DND-41 (cell line): Measurements from ENCODE around the gene XXYLT1.

Source experiments
- ATAC-seq: fragments of 200-7000 bp; cut with Tn5 transposase; 3 replicates; pipeline ENCODE4 v1.9.1; 2021; ENCODE audit warnings: low read depth; ENCODE audit not compliant: insufficient read depth
- DNase-seq: peaks from one replicate; pipeline ENCODE4 v3.0.0-alpha.2; 2020
- H2AFZ ChIP-seq: 2 replicates; pipeline ENCODE4 v1.6.0; 2012; ENCODE audit warnings: low read depth, low read length
- H3K27ac ChIP-seq: 2 replicates; pipeline ENCODE4 v1.5.1; 2012; ENCODE audit warnings: low read length, inconsistent platforms
- H3K27me3 ChIP-seq: fragments of 200-600 bp; sonication (generic); 2 replicates; pipeline ENCODE4 v1.6.0; 2012; ENCODE audit warnings: low read length, mild to moderate bottlenecking, inconsistent platforms; ENCODE audit not compliant: insufficient read depth, poor library complexity
- H3K36me3 ChIP-seq: 2 replicates; pipeline ENCODE4 v1.5.1; 2012; ENCODE audit warnings: low read length, inconsistent platforms; ENCODE audit not compliant: insufficient read depth
- H3K4me1 ChIP-seq: 2 replicates; pipeline ENCODE4 v1.5.1; 2012; ENCODE audit warnings: mild to moderate bottlenecking, low read length; ENCODE audit not compliant: insufficient read depth
- H3K4me2 ChIP-seq: 2 replicates; pipeline ENCODE4 v1.6.0; 2012; ENCODE audit warnings: mild to moderate bottlenecking, moderate library complexity, low read length, inconsistent platforms; ENCODE audit not compliant: insufficient read depth
- H3K4me3 ChIP-seq, 2 experiments: fragments of 200-600 bp in 1 of 2; shearing (Covaris generic) in 1 of 2; 2 replicates each; pipeline ENCODE4 v1.5.1; 2012 to 2016; ENCODE audit warnings: inconsistent platforms in 2 of 2, low read length in 2 of 2, mild to moderate bottlenecking in 2 of 2, low read depth in 1 of 2, moderate library complexity in 1 of 2
- H3K79me2 ChIP-seq: 2 replicates; pipeline ENCODE4 v1.6.0; 2012; ENCODE audit warnings: low read length, inconsistent platforms; ENCODE audit not compliant: insufficient read depth
- H3K9ac ChIP-seq: 2 replicates; pipeline ENCODE4 v1.6.0; 2012; ENCODE audit warnings: low read depth, mild to moderate bottlenecking, inconsistent platforms, low read length, moderate library complexity
- H3K9me3 ChIP-seq: 2 replicates; pipeline ENCODE4 v1.5.1; 2012; ENCODE audit warnings: low read length, moderate library complexity, mild to moderate bottlenecking, inconsistent platforms; ENCODE audit not compliant: insufficient read depth, severe bottlenecking
- H4K20me1 ChIP-seq: 2 replicates; pipeline ENCODE4 v1.6.0; 2012; ENCODE audit warnings: low read length; ENCODE audit not compliant: insufficient read depth
- EZH2 ChIP-seq: IDR thresholded peaks from 3 replicates; pipeline ENCODE4 v1.6.1; 2012; ENCODE audit warnings: borderline replicate concordance, low read depth, mild to moderate bottlenecking, moderate library complexity, low read length, inconsistent platforms; ENCODE audit not compliant: severe bottlenecking
- TF ChIP-seq, protein P1 (sequence below): IDR thresholded peaks from 2 replicates; pipeline ENCODE4 v1.5.1; 2012; ENCODE audit warnings: borderline replicate concordance, low read length, moderate library complexity, mild to moderate bottlenecking; ENCODE audit not compliant: poor library complexity, severe bottlenecking; ENCODE audit errors: extremely low read depth

Gene XXYLT1

DNA sequence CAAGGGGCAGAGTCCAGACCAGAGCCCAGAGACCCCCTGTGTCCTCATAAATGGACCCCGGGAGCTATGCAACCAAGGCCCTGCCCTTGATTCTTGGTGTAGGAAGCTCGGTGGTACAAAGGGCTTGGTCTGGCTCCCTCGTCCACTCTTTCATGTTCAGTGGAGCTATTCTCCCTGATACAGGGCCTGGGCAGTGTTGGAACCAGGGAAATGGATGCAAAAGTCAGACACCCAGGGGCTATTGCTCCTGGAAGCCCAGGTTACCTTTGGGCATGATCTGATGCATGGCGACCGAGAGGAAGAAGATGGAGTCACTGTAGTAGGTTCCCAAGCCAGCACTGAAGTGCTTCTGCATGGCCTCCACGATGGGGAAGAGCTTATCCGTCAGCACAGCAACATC, 44.5 kb downstream of the XXYLT1 start:
- Histone ChIP-seq H4K20me1 (peaks cover 12% of the 10 kb centered on the region; the same call in 1 of the 2 replicates), H3K4me1 (no peaks in the 10 kb centered on the region), H3K9me3 (no peaks in the 10 kb centered on the region), H3K79me2 (no peaks in the 10 kb centered on the region), H3K4me3 (no peak overlapping the region), H3K4me2 (no peak overlapping the region), H2AFZ (no peak overlapping the region), H3K27me3 (no peaks in the 10 kb centered on the region), H3K36me3 (peaks cover 23% of the 10 kb centered on the region), H3K27ac (no peak overlapping the region), H3K9ac (no peak overlapping the region)
- TF ChIP-seq, protein P1, sequence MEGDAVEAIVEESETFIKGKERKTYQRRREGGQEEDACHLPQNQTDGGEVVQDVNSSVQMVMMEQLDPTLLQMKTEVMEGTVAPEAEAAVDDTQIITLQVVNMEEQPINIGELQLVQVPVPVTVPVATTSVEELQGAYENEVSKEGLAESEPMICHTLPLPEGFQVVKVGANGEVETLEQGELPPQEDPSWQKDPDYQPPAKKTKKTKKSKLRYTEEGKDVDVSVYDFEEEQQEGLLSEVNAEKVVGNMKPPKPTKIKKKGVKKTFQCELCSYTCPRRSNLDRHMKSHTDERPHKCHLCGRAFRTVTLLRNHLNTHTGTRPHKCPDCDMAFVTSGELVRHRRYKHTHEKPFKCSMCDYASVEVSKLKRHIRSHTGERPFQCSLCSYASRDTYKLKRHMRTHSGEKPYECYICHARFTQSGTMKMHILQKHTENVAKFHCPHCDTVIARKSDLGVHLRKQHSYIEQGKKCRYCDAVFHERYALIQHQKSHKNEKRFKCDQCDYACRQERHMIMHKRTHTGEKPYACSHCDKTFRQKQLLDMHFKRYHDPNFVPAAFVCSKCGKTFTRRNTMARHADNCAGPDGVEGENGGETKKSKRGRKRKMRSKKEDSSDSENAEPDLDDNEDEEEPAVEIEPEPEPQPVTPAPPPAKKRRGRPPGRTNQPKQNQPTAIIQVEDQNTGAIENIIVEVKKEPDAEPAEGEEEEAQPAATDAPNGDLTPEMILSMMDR = no peak
- TF ChIP-seq EZH2 = no peak
- ATAC-seq (no peak), DNase-seq (no peak)

DNA sequence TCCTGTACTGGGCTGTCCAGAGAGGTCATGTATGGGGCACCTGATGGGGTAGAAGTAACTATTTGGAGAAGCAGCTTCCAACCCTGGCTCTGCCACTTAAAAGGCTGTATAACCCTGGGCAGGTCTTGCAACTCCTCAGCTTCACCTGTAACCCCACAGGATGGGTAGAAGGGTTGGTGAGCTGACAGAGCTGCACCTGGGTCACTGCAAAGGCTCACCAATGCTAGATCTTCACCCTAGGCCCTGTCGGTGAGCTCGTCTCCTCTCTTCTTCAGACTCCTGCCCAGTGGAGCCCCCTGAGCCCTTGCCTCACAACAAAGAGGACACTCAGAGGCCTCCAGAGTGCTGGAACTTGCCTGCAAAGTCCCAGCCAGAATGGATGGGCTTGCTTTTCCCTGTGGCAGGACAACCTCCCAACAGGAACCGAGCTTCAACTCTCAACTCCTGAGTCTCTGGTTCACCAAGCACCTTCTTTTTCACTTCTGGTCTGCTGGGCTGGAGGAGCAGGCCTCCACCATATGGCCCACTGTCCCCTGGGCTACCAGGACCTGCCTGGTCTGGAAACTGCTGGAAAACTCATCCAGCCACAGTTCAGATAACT, 45.9 kb downstream of the XXYLT1 start:
- no peak for TF ChIP-seq EZH2
- TF ChIP-seq, protein P1 = no peak
- Histone ChIP-seq H3K4me1 (no peaks in the 10 kb centered on the region), H3K36me3 (peaks cover 27% of the 10 kb centered on the region), H3K27ac (no peak overlapping the region), H3K79me2 (no peaks in the 10 kb centered on the region), H3K9ac (no peak overlapping the region), H2AFZ (no peak overlapping the region), H4K20me1 (peaks cover 12% of the 10 kb centered on the region; the same call in 1 of the 2 replicates), H3K9me3 (no peaks in the 10 kb centered on the region), H3K4me3 (no peak overlapping the region), H3K27me3 (no peaks in the 10 kb centered on the region), H3K4me2 (no peak overlapping the region)
- ATAC-seq (no peak), DNase-seq (no peak)

DNA sequence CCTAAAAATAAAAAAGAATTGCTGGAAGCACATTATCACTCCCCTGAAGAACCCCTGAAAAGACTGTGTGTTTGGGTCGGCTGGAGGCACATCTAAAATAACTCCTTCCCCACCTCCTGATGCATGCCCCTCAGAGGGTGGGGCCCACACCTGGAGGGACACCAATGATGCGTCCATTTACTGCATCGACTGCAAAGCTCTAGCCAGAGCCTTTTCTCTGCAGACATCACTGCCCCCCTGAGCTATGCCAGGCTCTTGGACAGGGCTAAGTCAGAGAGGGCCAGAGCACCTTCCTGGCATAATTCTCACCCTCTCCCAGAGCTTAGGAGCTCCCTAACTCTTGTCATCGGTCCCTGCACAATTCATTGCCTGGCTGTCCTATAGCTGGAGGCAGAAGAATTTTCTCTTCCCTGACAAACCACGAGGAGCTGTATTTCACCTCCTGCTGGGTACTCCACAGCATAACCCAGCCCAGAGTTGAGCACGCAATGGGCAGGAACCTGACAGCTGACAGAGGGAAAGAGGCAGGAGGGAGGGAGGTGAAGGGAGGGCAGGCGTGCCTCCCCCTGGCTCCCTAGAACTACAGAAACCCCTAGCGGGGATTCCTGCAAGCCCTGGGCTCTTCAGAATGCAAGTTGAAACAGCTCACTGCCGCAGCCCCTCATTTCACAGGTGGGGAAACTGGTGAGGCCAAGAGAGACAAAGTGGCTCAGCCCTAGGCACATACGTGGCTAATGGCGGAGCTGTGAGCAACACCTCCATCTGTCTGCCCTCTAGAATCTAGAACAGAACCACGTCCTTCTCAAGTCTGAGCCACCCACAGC, 46.6 kb downstream of the XXYLT1 start:
- ATAC-seq = no peak
- no peak overlapping the region for H3K4me3 ChIP-seq
- peaks cover under 1% of the 10 kb centered on the region for H3K9me3 ChIP-seq
- peaks cover under 1% of the 10 kb centered on the region; the same call in 1 of the 2 replicates for H3K79me2 ChIP-seq
- TF ChIP-seq, protein P1 = no peak
- TF ChIP-seq EZH2 = no peak
- H3K27ac ChIP-seq = no peak overlapping the region
- peaks cover 12% of the 10 kb centered on the region; the same call in 1 of the 2 replicates for H4K20me1 ChIP-seq
- no peak for DNase-seq
- H3K9ac ChIP-seq = no peak overlapping the region
- H2AFZ ChIP-seq = no peak overlapping the region
- no peaks in the 10 kb centered on the region for H3K4me1 ChIP-seq
- no peak overlapping the region for H3K4me2 ChIP-seq
- H3K36me3 ChIP-seq = peaks cover 28% of the 10 kb centered on the region
- H3K27me3 ChIP-seq = no peaks in the 10 kb centered on the region
